KMS-11 (cell line): Measurements from ENCODE around the gene HS6ST3.
"Not testable (repeated sequence)": the region's sequence is repeated elsewhere in the genome, so short reads cannot be mapped to it uniquely, and the experiment has no call there.

Experiments used
- H2AFZ ChIP-seq: fragments of 200-600 bp; sonication (generic); 2 replicates; pipeline ENCODE4 v1.6.1; 2016; ENCODE audit warnings: antibody characterized with exemption, mixed run types, low read depth
- H3K27ac ChIP-seq: fragments of 200-600 bp; sonication (generic); 2 replicates; pipeline ENCODE4 v1.6.1; 2016; ENCODE audit warnings: mild to moderate bottlenecking, mixed run types
- H3K27me3 ChIP-seq: fragments of 200-600 bp; sonication (generic); 2 replicates; pipeline ENCODE4 v1.6.1; 2017; ENCODE audit warnings: mild to moderate bottlenecking, low read depth, mixed run types, moderate library complexity; ENCODE audit not compliant: insufficient read depth
- H3K36me3 ChIP-seq: fragments of 200-600 bp; sonication (generic); 2 replicates; pipeline ENCODE4 v1.6.1; 2017; ENCODE audit warnings: mild to moderate bottlenecking, mixed run types; ENCODE audit not compliant: insufficient read depth
- H3K4me1 ChIP-seq: fragments of 200-600 bp; sonication (generic); 2 replicates; pipeline ENCODE4 v1.6.1; 2016; ENCODE audit warnings: mild to moderate bottlenecking, low read depth, mixed run types; ENCODE audit not compliant: poor library complexity, severe bottlenecking
- H3K4me2 ChIP-seq: fragments of 200-600 bp; sonication (generic); 2 replicates; pipeline ENCODE4 v1.7.0; 2016; ENCODE audit warnings: mild to moderate bottlenecking, mixed run types
- H3K4me3 ChIP-seq: fragments of 200-600 bp; sonication (generic); IDR thresholded peaks from 2 replicates; pipeline ENCODE4 v1.6.1; 2017; ENCODE audit warnings: low read depth, low read length, mixed read lengths; ENCODE audit not compliant: insufficient read depth
- H3K79me2 ChIP-seq: fragments of 200-600 bp; sonication (generic); 2 replicates; pipeline ENCODE4 v1.6.1; 2016; ENCODE audit warnings: low read depth, mixed run types; ENCODE audit not compliant: insufficient read depth
- H3K9ac ChIP-seq: fragments of 200-600 bp; sonication (generic); 2 replicates; pipeline ENCODE4 v1.6.1; 2016; ENCODE audit warnings: mild to moderate bottlenecking, mixed run types
- H4K20me1 ChIP-seq: fragments of 200-600 bp; sonication (generic); 2 replicates; pipeline ENCODE4 v1.6.1; 2016; ENCODE audit warnings: mild to moderate bottlenecking, mixed run types; ENCODE audit not compliant: insufficient read depth
- CTCF ChIP-seq: fragments of 200-600 bp; sonication (generic); conservative IDR thresholded peaks from 2 replicates; pipeline ENCODE4 v1.6.1; 2017; ENCODE audit warnings: low read depth, mild to moderate bottlenecking, antibody characterized with exemption, low read length, moderate library complexity, mixed read lengths

The HS6ST3 gene

DNA sequence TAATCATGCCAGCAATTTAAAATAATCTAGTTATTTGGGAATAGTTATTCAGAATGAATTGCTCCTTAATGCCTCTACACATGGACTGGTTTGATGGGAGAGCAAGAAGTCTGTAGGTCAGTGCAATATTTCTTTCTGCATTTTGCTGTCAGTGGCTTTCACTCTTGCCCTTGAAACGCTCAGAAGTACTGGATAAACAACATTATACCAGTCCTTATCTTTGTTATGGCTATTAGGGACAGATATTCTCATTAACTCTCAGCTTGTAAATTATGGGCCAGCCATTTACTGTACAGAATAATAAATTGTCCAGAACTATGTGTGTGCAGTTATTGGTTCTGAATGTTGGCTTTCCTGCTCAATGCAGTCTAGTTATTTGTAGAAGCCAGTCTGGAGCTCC, 680.0 kb downstream of the HS6ST3 start:
- no peak overlapping the region for H3K4me2 ChIP-seq
- no peak overlapping the region for H3K9ac ChIP-seq
- no peaks in the 10 kb centered on the region for H3K36me3 ChIP-seq
- no peaks in the 10 kb centered on the region for H3K79me2 ChIP-seq
- no peak overlapping the region for H3K27ac ChIP-seq
- H3K4me1 ChIP-seq, result peaks cover 15% of the 10 kb centered on the region
- no peak overlapping the region for H2AFZ ChIP-seq
- no peaks in the 10 kb centered on the region for H3K27me3 ChIP-seq
- TF ChIP-seq CTCF, result no peak
- H4K20me1 ChIP-seq, result no peaks in the 10 kb centered on the region
- H3K4me3 ChIP-seq, result no peak overlapping the region

- H3K27me3 ChIP-seq, result no peaks in the 10 kb centered on the region
- TF ChIP-seq CTCF, result no peak
- no peaks in the 10 kb centered on the region for H4K20me1 ChIP-seq
- H3K4me3 ChIP-seq, result no peak overlapping the region
- H3K79me2 ChIP-seq, result no peaks in the 10 kb centered on the region
- no peak overlapping the region for H3K4me2 ChIP-seq
- peaks cover 15% of the 10 kb centered on the region for H3K4me1 ChIP-seq
- no peaks in the 10 kb centered on the region for H3K36me3 ChIP-seq
- no peak overlapping the region for H2AFZ ChIP-seq
- H3K27ac ChIP-seq, result no peak overlapping the region
- H3K9ac ChIP-seq, result no peak overlapping the region
Observed at GRCh38 chr13:96771486-96772367, 681.8 kb downstream of the HS6ST3 start.

DNA sequence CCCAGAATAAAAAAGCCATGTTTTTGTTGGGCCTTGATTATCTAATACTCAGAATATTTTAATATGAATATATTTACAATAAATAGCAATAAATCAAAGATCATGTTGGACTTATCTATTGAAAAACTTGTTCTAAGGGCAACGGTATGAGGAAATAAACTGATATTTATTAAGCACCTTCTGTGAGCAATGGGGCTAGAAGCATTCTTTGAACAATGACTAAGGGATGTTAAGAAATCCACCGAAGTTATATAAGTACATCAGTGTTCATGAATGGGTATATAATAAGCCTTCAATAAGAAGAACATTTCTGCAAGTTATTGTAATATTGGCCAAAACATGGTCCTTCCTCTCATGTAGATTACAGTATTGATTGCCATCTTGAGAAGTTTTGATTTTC, 682.5 kb downstream of the HS6ST3 start:
- no peaks in the 10 kb centered on the region for H3K79me2 ChIP-seq
- H3K4me2 ChIP-seq, result no peak overlapping the region
- peaks cover 15% of the 10 kb centered on the region for H3K4me1 ChIP-seq
- H3K27ac ChIP-seq, result no peak overlapping the region
- H3K9ac ChIP-seq, result no peak overlapping the region
- H3K27me3 ChIP-seq, result no peaks in the 10 kb centered on the region
- H3K4me3 ChIP-seq, result no peak overlapping the region
- TF ChIP-seq CTCF, result no peak
- H3K36me3 ChIP-seq, result no peaks in the 10 kb centered on the region
- no peaks in the 10 kb centered on the region for H4K20me1 ChIP-seq
- no peak overlapping the region for H2AFZ ChIP-seq

DNA sequence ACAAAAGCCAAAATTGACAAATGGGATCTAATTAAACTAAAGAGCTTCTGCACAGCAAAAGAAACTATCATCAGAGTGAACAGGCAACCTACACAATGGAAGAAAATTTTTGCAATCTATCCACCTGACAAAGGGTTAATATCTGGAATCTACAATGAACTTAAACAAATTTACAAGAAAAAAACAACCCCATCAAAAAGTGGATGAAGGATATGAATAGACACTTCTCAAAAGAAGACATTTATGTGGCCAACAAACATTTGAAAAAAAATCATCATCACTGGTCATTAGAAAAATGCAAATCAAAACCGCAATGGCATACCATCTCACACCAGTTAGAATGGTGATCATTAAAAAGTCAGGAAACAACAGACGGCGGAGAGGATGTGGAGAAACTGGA, 688.4 kb downstream of the HS6ST3 start:
- H3K4me3 ChIP-seq, H3K79me2 ChIP-seq, H3K27me3 ChIP-seq, H4K20me1 ChIP-seq, H3K9ac ChIP-seq, H3K4me2 ChIP-seq, H3K36me3 ChIP-seq, H3K4me1 ChIP-seq, H2AFZ ChIP-seq, H3K27ac ChIP-seq: not testable (repeated sequence)

DNA sequence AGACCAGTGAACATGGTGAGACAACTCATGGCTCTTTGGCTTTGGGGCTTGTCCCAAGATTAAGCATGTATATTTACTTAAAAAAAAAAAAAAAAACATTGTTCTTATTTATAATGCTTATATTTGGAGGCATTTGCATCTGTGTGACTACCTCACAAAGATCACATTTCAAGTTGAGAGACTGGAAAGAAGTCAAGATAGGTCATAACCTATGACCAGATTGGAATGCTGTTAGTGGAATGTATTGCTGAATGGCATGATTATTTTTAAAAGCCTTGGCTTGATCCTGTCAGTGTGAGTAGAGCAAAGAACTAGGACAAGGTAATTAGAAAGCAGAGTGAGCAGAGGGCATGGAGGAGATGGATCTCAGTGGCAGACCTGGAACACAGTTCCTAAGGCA, 689.8 kb downstream of the HS6ST3 start:
- Histone ChIP-seq H3K79me2 (no peaks in the 10 kb centered on the region), H3K4me2 (no peak overlapping the region), H3K27me3 (no peaks in the 10 kb centered on the region), H3K4me1 (no peaks in the 10 kb centered on the region), H3K4me3 (no peak overlapping the region), H3K27ac (no peak overlapping the region), H3K36me3 (no peaks in the 10 kb centered on the region), H3K9ac (no peak overlapping the region), H2AFZ (no peak overlapping the region), H4K20me1 (no peaks in the 10 kb centered on the region)
- no peak for TF ChIP-seq CTCF
